Small intestine (tissue), 16 donors: ENCODE results near the gene NPIPA1. TPM values are rescaled to one million over a fixed set of nuclear protein-coding genes. Genes with fewer than 3 reads are reported as not detected.
"Not testable (repeated sequence)": the region's sequence is repeated elsewhere in the genome, so short reads cannot be mapped to it uniquely, and the experiment has no call there.

ENCODE experiments used
- DNase-seq, 2 donors: peaks; one replicate each; pipeline versions ENCODE4 v3.0.0 to v3.0.0-alpha.2; 2013
- FAIRE-seq: peaks from 2 replicates; lab custom pipeline; 2012; peaks lifted over from hg19 to GRCh38; lab: Jason Lieb, UNC
- H3K27ac ChIP-seq, 3 donors: one replicate each; pipeline ENCODE4 v1.5.1; 2013; ENCODE audit warnings: low read length in 2 of 3, mild to moderate bottlenecking in 2 of 3, control low read depth in 1 of 3, inconsistent platforms in 1 of 3, low read depth in 1 of 3, moderate library complexity in 1 of 3
- H3K27me3 ChIP-seq, 3 donors: one replicate each; pipeline ENCODE4 v1.6.1; 2013; ENCODE audit warnings: low read length in 3 of 3, inconsistent platforms in 1 of 3; ENCODE audit not compliant: control insufficient read depth in 3 of 3, insufficient read depth in 3 of 3
- H3K36me3 ChIP-seq, 3 donors: one replicate each; pipeline ENCODE4 v1.6.1; 2013; ENCODE audit warnings: low read length in 3 of 3, inconsistent platforms in 1 of 3, low read depth in 1 of 3, mild to moderate bottlenecking in 1 of 3, moderate library complexity in 1 of 3; ENCODE audit not compliant: control insufficient read depth in 3 of 3, insufficient read depth in 2 of 3
- H3K4me1 ChIP-seq, 3 donors: one replicate each; pipeline ENCODE4 v1.6.1; 2013; ENCODE audit warnings: low read length in 2 of 3, inconsistent platforms in 1 of 3, low read depth in 1 of 3, mild to moderate bottlenecking in 1 of 3, moderate library complexity in 1 of 3; ENCODE audit not compliant: control insufficient read depth in 3 of 3, insufficient read depth in 2 of 3
- H3K4me3 ChIP-seq, 3 donors: one replicate each; pipeline ENCODE4 v1.5.1; 2013; ENCODE audit warnings: low read length in 3 of 3, control low read depth in 1 of 3, inconsistent platforms in 1 of 3, low read depth in 1 of 3, mild to moderate bottlenecking in 1 of 3, moderate library complexity in 1 of 3
- H3K9me3 ChIP-seq, 2 donors: one replicate each; pipeline ENCODE4 v1.6.1; 2013; ENCODE audit warnings: low read depth in 1 of 2, low read length in 1 of 2; ENCODE audit not compliant: control insufficient read depth in 2 of 2, insufficient read depth in 1 of 2
- WGBS, 3 donors: extraction: QIAGEN DNeasy Blood & Tissue Kit; methylation state at CpG; one replicate each; pipeline ENCODE4 v1.1.7; 2013; 5-methylcytosine and 5-hydroxymethylcytosine counted together
- long read RNA-seq, 10 donors: transcript quantifications; one replicate each; lab custom pipeline, GENCODE V29; 2026
- polyA plus RNA-seq, 4 donors: library from polyadenylated mRNA; stranded (reverse) in 3 of 4; unstranded in 1 of 4; fragments of 200-250 nt in 3 of 4; fragments of 120-200 nt in 1 of 4; gene quantifications; one replicate each; pipeline versions ENCODE4 v1.2.1 to v1.2.3, GENCODE V29; 2013
- donor health status: healthy with polysubstance abuse.
- donor health status: control.
- donor health status: control.
- donor health status: Bipolar disorder and iron deficiency.
- donor health status: healthy.

Gene NPIPA1
- polyA plus RNA-seq = 10 to 100 TPM; 20.8 to 86.4 (median 46.8) TPM
- long read RNA-seq, donor 1 = 0 reads
- long read RNA-seq, donor 2, partial matches to known transcripts = 0 of 1 reads
- long read RNA-seq, donor 2, other reads (novel, unspliced or antisense) = 0 of 1 reads
- long read RNA-seq, donor 3 = 0 reads
- long read RNA-seq, donor 4 = 0 reads
- long read RNA-seq, donor 5 = 0 reads
- long read RNA-seq, donor 6 = 0 reads
- long read RNA-seq, donor 7, partial matches to known transcripts = 0 of 1 reads
- long read RNA-seq, donor 7, other reads (novel, unspliced or antisense) = 0 of 1 reads
- long read RNA-seq, donor 8 = 0 reads
- long read RNA-seq, donor 9 = 0 reads
- long read RNA-seq, donor 10, partial matches to known transcripts = 0 of 6 reads
- long read RNA-seq, donor 10, other reads (novel, unspliced or antisense) = 6 of 6 reads

- not testable (repeated sequence) for H3K4me1 ChIP-seq, H3K9me3 ChIP-seq, H3K27me3 ChIP-seq, H3K4me3 ChIP-seq, DNase-seq, H3K27ac ChIP-seq, H3K36me3 ChIP-seq, FAIRE-seq
- WGBS, 3 donors = no CpG with 5 or more reads among the region's 4 CpGs
Measured at GRCh38 chr16:14937143-14937542, at the start of gene NPIPA1. Gene NPIPA1 (plus strand): TSS chr16:14937443. CDS start chr16:14937443, 0 bp downstream.

GRCh38 chr16:14892111-14892510 is 45.1 kb upstream of the NPIPA1 start:
- not testable (repeated sequence) for H3K9me3 ChIP-seq, H3K4me1 ChIP-seq, H3K4me3 ChIP-seq, H3K27me3 ChIP-seq, H3K36me3 ChIP-seq, FAIRE-seq
- peak overlapping the region in 1 of 3 donors; percentile 56 for H3K27ac ChIP-seq
- 16 to 64% (median 57%) methylated on average over 4 of the region's 6 CpGs for WGBS, 3 donors
- peak; percentile 1 to 71 for DNase-seq

DNA sequence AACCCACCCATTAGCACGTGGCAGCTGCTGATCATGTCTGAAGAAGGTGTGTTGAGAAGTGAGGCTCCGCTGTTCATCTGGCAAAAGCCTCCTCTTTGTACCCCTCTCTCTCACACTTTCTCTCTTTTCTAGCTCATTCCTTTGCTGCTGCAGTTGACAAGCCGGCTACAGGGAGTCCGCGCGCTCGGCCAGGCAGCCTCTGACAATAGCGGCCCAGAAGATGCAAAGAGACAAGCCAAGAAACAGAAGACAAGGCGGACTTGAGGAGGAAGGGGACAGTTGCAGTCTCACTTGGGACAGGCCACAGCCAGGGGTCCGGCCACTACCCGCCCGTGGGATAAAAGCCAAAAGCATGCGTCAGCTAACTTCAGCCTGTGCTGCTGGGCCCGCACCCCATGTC is 41.9 kb upstream of the NPIPA1 start:
- not testable (repeated sequence) for H3K4me3 ChIP-seq, H3K9me3 ChIP-seq, H3K4me1 ChIP-seq, H3K27me3 ChIP-seq, DNase-seq, H3K36me3 ChIP-seq, H3K27ac ChIP-seq, FAIRE-seq
- WGBS, 3 donors = 90 to 91% (median 90%) methylated on average over 10 to 11 of the region's 14 CpGs

- DNase-seq, H3K27ac ChIP-seq, H3K36me3 ChIP-seq, H3K9me3 ChIP-seq, FAIRE-seq, H3K4me1 ChIP-seq, H3K27me3 ChIP-seq, H3K4me3 ChIP-seq: not testable (repeated sequence)
- 89 to 90% (median 90%) methylated on average over 7 to 8 of the region's 9 CpGs for WGBS, 3 donors
Measured at GRCh38 chr16:14896023-14896422, 41.2 kb upstream of the NPIPA1 start.

DNA sequence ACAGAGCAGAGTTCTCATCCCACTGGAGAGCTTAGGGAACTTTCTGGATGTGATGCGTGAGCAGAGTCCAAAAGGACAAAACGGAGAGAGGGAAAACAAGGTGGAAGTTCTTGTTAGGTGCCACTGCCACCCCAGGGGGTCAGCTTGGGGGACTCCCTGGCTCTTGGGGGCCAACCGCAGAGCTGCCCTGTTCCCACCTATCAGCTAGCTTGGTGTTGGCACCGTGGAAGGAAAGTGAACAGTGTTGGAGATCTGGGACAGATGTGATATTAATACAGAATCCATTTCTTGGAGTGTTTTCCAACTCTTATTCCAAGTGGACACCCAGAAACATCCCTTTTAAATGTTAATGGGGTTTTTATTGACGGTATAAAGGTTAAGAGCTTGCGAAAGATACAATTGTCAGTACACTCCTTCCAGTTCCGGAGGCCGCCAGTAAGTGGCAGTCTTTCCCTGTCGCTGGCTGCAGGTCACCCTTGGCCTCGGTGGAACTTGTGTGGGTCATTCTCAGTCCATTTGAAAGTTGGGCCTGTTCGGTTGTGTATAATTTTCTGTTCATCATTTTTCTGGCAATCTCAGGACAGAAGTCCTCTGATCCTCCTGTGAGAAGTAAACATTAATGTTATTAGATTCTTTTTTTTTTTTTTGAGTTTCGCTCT is 40.1 kb upstream of the NPIPA1 start:
- H3K4me3 ChIP-seq, H3K4me1 ChIP-seq, H3K27ac ChIP-seq, FAIRE-seq, H3K9me3 ChIP-seq, DNase-seq, H3K27me3 ChIP-seq, H3K36me3 ChIP-seq: not testable (repeated sequence)
- 53 to 69% (median 59%) methylated on average over 2 to 3 of the region's 12 CpGs for WGBS, 3 donors

GRCh38 chr16:14898162-14898561 is 39.1 kb upstream of the NPIPA1 start:
- H3K27ac ChIP-seq, H3K27me3 ChIP-seq, H3K9me3 ChIP-seq, H3K36me3 ChIP-seq, H3K4me3 ChIP-seq, FAIRE-seq, DNase-seq, H3K4me1 ChIP-seq: not testable (repeated sequence)
- 91 to 96% (median 96%) methylated on average over 4 of the region's 4 CpGs for WGBS, 3 donors

DNA sequence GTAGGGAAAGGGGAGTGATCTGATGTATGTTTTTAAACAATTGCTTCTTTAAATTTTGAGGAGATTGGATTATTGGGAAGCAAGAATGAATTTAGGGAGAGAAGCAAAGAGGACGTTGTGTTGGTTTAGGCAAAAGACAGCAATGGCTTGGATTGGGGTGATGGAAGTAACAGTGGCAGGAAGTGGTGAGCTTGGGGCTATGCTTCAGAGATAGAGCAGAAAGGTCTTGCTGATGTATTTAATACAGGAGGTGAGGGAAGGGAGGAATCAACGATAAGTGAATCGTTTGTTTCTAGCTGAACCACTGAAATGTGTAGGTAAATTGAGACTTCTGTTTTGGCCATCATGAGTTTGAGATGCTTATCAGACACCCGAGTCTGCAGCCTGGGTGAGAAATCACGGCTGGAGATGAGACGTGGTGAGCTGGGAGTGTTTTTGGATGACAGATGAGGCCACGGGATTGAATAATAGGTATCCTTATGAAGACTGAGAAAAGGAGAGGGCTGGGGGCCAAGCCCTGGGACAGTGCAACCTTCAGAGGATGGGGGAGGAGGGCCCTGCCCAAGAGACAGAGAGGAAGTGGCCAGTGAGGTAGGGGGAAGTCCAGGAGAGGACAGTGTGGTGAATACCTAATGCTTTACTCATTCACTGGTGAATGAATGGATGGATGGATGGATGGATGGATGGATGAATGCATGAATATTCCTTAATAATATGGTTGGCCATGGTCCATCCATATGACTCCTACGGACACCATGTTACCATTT is 33.9 kb upstream of the NPIPA1 start:
- not testable (repeated sequence) for H3K27ac ChIP-seq, H3K36me3 ChIP-seq, H3K4me3 ChIP-seq, H3K4me1 ChIP-seq, FAIRE-seq, H3K27me3 ChIP-seq, DNase-seq, H3K9me3 ChIP-seq
- 69 to 86% (median 76%) methylated on average over 4 to 6 of the region's 8 CpGs for WGBS, 3 donors

DNA sequence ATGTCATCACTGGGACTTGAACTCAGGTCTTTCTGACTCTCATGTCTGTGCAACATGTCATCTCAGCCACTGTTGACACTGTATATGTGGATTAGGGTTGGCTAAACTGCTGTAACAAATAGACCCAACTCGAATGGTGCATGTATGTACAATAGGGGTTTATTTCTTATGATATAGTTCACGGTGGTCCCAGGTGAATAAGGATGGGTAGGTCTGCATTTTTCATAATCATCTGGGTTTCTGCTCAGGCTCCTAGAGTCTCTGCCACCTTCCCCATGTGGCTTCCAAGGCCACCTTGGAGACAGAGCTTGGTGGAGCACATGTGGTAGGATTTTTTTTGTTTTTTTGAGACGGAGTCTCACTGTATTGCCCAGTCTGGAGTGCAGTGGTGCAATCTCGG is 27.5 kb upstream of the NPIPA1 start:
- H3K27me3 ChIP-seq, DNase-seq, H3K36me3 ChIP-seq, H3K9me3 ChIP-seq, H3K4me1 ChIP-seq, H3K27ac ChIP-seq, H3K4me3 ChIP-seq, FAIRE-seq: not testable (repeated sequence)
- no CpG with 5 or more reads among the region's 4 CpGs for WGBS, 3 donors
